ENCODE data around the gene C6orf120. TPM values are rescaled to one million over a fixed set of nuclear protein-coding genes. Genes with fewer than 3 reads are reported as not detected.

The C6orf120 gene
- total RNA-seq, 2 donors from 2014 or later, result 8.9 to 13.9 TPM

- ATAC-seq (no peak), DNase-seq (ENCODE audit: low spot score in 2 of 2) (no peak)
- Mint-ChIP-seq H3K27ac (no peak overlapping the region), H3K9me3 (no peaks in the 10 kb centered on the region), H3K36me3 (peaks cover 0 to 10% of the 10 kb centered on the region in 2 donors)
Observed at GRCh38 chr6:169738976-169739529, 37.1 kb downstream of the C6orf120 start.

- Mint-ChIP-seq H3K36me3 (no peaks in the 10 kb centered on the region), H3K9me3 (peaks cover 0 to 2% of the 10 kb centered on the region in 2 donors), H3K27ac (no peak overlapping the region)
- DNase-seq (ENCODE audit: low spot score in 2 of 2) (no peak), ATAC-seq (no peak)
Observed at GRCh38 chr6:169741344-169741743, 39.4 kb downstream of the C6orf120 start.

GRCh38 chr6:169745405-169745804 lies 43.5 kb downstream of the C6orf120 start:
- peaks cover 0 to 5% of the 10 kb centered on the region in 2 donors for H3K9me3 Mint-ChIP-seq
- DNase-seq (ENCODE audit: low spot score in 2 of 2), result no peak
- no peak for ATAC-seq
- peaks cover 6 to 21% of the 10 kb centered on the region in 2 donors for H3K36me3 Mint-ChIP-seq
- no peak overlapping the region for H3K27ac Mint-ChIP-seq

GRCh38 chr6:169746556-169746955 lies 44.6 kb downstream of the C6orf120 start:
- DNase-seq (ENCODE audit: low spot score in 2 of 2) (no peak), ATAC-seq (no peak)
- no peak overlapping the region for H3K27ac Mint-ChIP-seq
- peaks cover 15 to 31% of the 10 kb centered on the region in 2 donors for H3K36me3 Mint-ChIP-seq
- H3K9me3 Mint-ChIP-seq, result peaks cover 0 to 5% of the 10 kb centered on the region in 2 donors

- H3K36me3 Mint-ChIP-seq, result peaks cover 20 to 38% of the 10 kb centered on the region in 2 donors
- H3K27ac Mint-ChIP-seq, result peak within 1 kb of the TSS; percentile 95 to 100
- DNase-seq (ENCODE audit: low spot score in 2 of 2) (peak; percentile 89 to 95), ATAC-seq (peak; percentile 95 to 99)
- H3K9me3 Mint-ChIP-seq, result peaks cover 0 to 1% of the 10 kb centered on the region in 2 donors
Observed at GRCh38 chr6:169751242-169752073, 49.5 kb downstream of the C6orf120 start, which contains the start of the genes DYNLT2 and ERMARD. DYNLT2 (minus strand) TSS chr6:169751572; CDS start chr6:169751458, 114 bp downstream. ERMARD (plus strand) TSS chr6:169751622; CDS start chr6:169751658, 36 bp downstream.

- no peak for DNase-seq (ENCODE audit: low spot score in 2 of 2)
- Mint-ChIP-seq H3K27ac (peak overlapping the region; percentile 90 to 95), H3K9me3 (no peaks in the 10 kb centered on the region), H3K36me3 (peaks cover 24 to 42% of the 10 kb centered on the region in 2 donors)
- ATAC-seq, result no peak
Observed at GRCh38 chr6:169752074-169752623, 50.2 kb downstream of the C6orf120 start.

Other genes starting within 250 kb of the C6orf120 start
- gene WDR27, start 97 bp upstream of the C6orf120 start, total RNA-seq, result 10 to 100 TPM; 28.9 to 48.1 TPM
- 10 to 100 TPM; 79.9 to 90.3 TPM for gene PHF10, start 22.4 kb downstream of the C6orf120 start, total RNA-seq
- 1 to 10 TPM; 2.3 to 2.6 TPM for gene DYNLT2, start 49.4 kb downstream of the C6orf120 start, total RNA-seq
- gene ERMARD, start 49.5 kb downstream of the C6orf120 start, total RNA-seq, result 10 to 100 TPM; 15.2 to 35.5 TPM

All from activated naive CD4-positive, alpha-beta T cell treated with anti-CD3 and anti-CD28 coated beads, Interleukin-2, amount 50 U/mL, for 72 hours (primary cell).